Bone marrow (tissue), 2 donors: ENCODE results near the gene TAAR5.
"Not testable (repeated sequence)": the region's sequence is repeated elsewhere in the genome, so short reads cannot be mapped to it uniquely, and the experiment has no call there.

Experiments used
- DNase-seq, 2 donors: peaks; one replicate each; lab custom pipeline; 2025; lab: John Stamatoyannopoulos, UW

The TAAR5 gene

GRCh38 chr6:132589454-132589853 is at the start of gene TAAR5:
Gene TAAR5 (minus strand): TSS chr6:132589741. CDS start chr6:132589686, 55 bp downstream.
- no peak for DNase-seq

DNA sequence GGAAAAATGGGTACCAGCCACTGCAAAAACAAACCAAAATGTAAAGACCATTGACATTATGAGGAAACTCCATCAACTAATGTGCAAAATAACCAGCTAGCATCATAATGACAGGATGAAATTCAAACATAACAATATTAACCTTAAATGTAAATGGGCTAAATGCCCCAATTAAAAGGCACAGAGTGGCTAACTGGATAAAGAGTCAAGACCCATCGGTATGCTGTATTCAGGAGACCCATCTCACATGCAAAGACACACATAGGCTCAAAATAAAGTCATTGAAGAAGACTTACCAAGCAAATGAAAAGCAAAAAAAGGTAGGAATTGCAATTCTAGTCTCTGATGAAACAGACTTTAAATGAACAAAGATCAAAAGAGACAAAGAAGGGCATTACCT is 47.6 kb upstream of the TAAR5 start:
- DNase-seq, result not testable (repeated sequence)

DNA sequence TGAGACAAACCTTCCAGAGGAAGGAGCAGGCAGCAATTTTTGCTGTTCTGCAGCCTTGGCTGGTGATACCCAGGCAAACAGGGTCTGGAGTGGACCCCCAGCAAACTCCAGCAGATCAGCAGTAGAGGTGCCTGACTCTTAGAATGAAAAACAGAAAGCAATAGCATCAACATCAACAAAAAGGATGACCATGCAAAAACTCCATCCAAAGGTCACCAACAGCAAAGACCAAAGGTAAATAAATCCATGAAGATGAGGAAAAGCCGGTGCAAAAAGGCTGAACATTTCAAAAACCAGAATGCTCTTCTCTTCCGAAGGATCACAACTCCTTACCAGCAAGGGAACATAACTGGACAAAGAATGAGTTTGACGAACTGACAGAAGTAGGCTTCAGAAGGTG is 46.4 kb upstream of the TAAR5 start:
- DNase-seq, result not testable (repeated sequence)

GRCh38 chr6:132635288-132635687 is 45.7 kb upstream of the TAAR5 start:
- not testable (repeated sequence) for DNase-seq

GRCh38 chr6:132634796-132635195 is 45.3 kb upstream of the TAAR5 start:
- DNase-seq, result no peak

DNA sequence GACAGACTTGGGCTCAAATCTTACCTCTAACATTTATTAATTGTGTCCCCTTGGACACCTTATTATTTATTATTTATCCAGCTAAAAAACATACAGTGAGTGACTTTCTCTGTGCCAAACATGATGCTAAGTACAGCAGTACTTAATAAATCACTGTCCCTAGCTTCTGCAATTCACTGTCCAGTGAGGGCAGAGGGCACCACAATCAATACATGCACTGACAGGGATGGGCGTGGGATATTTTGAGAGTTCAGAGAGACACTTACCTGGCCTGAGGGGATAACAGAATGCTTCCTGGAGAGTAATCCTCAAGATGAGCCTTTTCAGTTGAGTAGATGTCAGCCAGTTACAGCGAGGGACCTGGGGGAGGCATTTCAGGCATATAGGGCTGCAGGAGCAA is 43.8 kb upstream of the TAAR5 start:
- no peak for DNase-seq

DNA sequence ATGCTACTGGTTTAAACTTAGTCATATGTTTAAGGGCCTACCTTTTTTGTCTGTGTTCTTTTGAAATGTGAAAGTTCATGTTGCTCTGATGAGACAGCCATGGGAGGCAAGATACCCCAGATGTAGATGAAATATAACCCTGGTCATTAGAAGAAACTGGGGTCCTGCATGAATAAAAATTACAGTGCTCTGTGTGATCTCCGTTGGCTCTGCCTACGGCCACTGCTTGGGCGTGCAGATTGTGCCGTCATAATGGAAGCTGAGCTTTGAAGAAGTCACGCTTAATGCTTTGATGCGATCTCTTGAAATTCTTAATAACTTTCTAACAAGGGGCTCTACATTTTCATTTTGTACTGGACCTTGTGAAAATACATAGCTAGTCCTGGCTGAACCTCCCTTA is 34.6 kb upstream of the TAAR5 start, which contains the start of gene TAAR2:
Gene TAAR2 (minus strand): TSS at position 101 of the 400 bp plus-strand sequence. CDS start 0 bp downstream, at position 101.
- no peak for DNase-seq

DNA sequence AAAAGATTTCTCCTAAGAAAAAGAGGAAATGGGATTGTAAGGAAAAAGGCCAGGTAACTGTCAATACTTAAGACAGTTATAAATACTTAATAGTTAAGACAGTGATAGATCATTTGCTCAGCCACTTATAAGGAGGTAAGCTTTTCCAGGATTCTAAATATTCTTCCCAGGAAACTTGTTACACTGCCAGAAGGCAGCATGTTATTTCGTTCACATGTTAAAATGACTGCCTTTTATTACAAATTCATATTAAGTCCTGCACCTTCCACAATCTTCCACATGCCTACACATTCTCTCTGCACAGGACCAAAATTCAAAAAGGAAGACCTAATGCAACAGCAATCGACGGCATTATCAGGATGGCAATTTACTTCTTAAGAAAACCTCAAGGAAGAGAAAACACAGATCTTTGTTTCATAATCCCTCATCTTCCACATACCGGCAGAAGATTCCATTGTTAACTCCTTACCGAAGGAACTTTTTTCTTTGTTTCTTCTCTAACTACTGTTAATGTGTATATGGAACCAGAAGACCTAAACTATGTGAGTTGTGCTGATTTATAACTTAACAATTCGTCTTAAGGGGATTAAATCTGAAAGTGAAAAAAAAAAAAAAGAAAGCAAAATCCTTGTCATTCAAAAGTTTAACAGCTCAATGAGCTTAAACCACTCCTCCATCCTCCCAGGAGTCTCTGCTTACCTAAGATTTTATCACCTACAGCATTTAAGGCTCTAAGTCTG is 33.7 kb upstream of the TAAR5 start:
- no peak for DNase-seq

DNA sequence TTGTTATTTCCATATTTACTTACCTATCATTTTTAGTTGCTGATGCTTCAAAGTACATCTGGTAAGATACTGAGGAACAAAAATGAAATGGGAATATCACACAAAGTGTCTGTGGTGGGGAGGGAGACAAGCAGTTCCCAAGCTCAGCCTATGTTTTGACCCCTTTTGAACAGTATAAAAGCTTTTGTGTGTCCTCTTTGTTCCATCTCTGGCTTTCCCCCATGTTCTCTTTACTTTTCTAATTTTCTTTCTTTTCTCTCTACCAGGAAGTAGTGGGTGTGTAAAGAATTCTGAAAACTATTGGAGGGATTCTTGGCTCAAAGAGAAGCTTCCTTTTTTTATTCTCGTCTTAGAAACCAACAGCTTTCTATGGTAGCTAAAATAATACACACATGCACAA is 27.1 kb upstream of the TAAR5 start:
- DNase-seq, result no peak

GRCh38 chr6:132614554-132614953 is 25.0 kb upstream of the TAAR5 start:
- no peak for DNase-seq

DNA sequence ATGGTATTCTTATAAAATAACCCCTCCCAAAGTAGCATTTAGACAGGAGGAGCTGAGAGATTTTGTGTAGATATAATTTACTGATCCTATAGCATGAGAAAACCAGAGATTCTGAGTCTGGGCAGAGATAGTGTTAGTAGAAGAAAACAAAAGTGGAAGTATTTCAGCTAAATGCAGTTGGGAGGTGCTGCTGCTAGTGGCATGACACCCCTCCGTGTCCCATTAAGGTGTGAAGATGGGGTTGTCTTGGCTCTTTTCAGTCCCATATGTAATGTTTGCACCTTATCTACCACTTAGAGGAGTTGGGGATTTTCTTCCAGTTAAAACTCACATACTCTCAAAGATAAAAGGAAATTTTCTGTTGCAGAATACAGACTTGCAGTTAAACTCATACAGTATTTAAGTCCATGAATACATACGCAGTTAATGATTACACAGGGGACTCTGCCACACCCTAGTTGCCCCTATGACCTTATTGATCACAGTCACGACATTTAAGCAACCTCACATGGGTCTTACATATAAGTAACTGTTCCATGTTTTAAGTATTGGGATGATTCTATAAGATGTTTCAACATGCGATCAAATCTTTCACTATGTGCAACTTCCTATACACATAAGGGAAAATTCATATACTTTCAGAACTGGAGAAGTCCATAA is 23.0 kb upstream of the TAAR5 start:
- no peak for DNase-seq

DNA sequence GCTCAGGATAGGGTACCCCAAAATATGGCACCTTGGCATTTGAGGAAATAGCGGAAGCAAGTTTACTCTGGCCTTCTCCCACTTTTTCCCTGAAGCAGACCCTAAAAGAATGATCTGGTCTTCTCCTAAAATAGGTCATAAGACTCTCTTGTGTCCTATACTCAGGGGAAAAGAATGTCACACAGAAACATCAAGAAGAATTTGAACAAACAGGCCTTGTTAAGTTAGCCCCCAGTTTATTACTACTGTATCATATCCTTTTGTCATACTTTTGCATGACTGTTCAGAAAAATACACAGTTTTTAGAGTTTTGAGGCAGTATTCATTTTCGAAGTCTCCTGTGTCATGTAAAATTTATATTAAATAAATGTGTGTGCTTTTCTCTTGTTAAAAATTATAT is 22.1 kb upstream of the TAAR5 start:
- no peak for DNase-seq

GRCh38 chr6:132607544-132608233 is 18.1 kb upstream of the TAAR5 start:
- no peak for DNase-seq

GRCh38 chr6:132604635-132605152 is 15.2 kb upstream of the TAAR5 start:
- no peak for DNase-seq

GRCh38 chr6:132600900-132601299 is 11.4 kb upstream of the TAAR5 start:
- DNase-seq, result not testable (repeated sequence)

DNA sequence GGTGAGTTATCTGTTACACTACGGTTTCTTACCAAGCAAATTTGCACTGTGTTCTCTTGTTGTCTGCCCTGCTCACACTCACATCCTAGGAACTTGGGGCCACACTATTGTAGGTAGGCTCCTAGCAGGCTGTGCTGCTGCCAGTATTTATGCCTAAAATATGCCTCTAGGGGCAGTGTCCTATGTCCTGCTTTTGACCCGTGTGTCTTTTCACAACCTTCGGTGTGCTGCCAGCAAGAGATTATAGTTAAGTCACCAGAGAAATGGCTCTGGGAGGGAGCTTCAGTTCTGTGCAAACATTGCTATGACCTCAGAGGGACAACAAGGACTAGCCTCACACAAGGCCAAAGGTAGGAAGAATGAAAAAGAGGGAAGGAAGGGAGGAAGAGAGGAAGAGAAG is 8.9 kb upstream of the TAAR5 start:
- DNase-seq, result no peak

DNA sequence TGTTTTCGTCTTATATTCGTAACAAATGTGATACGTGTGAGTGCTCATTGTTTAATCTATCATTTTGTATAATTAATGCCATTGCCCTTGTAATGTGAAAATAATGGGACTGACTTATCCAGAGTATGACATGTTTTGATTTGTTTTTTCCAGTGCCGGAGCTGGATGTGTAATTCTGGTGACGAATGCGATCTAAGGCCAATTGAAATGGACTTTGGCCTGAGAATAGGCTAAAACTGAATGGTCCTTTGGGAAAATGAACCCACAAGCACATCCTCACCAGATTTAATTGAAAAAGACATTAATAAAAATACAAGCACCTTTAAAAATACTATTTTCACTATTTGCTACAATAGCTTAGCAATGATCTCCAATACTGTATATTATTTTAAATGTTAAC is 6.7 kb upstream of the TAAR5 start:
- no peak for DNase-seq

DNA sequence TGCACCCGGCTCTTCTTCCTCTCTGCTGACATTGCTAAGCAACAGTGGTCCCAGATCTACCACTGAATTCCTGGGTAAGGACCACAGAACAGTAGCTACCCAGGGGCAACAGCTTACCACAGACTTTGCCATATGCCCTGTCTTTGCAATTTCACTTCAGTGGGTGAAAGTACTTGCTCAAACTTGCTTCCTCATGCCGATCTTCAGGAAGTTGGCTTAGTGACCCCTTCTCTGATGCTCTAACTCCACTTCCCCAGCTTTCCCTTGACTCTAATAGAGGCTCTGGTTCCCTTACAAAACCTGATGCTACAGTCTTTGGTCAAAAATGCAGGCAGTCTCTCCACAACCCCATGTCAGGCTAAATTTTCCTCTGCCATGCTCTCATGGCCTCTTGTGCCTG is 3.3 kb upstream of the TAAR5 start:
- no peak for DNase-seq

- no peak for DNase-seq
Observed at GRCh38 chr6:132590362-132590761, 821 bp upstream of the TAAR5 start.

GRCh38 chr6:132587424-132587823 is 2.1 kb downstream of the TAAR5 start:
- DNase-seq, result no peak

- no peak for DNase-seq
Observed at GRCh38 chr6:132584698-132585097, 4.8 kb downstream of the TAAR5 start.

DNA sequence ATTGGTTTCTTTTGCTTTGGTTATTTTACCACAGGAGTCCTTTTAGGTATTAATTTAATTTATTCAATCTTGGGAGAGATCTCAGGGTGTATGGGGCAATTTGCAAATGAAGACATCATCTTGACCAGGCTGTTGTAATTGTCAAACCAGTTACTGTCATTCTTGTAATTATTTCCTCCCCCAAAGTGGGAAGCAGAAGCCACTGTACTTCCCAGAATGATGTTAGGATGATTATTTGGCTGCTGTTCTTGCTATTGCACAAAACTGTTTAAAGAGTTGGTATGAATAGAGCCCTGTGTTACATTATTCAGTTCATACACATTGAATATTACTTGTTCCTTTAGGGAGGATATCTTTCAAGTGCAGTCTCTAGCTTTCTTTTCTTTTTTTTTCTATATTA is 17.8 kb downstream of the TAAR5 start:
- no peak for DNase-seq
